IPS-11a (cell line): Measurements from ENCODE around the gene CNNM2.

Experiments used
- H3K4me3 ChIP-seq: one replicate; pipeline ENCODE4 v1.5.1; 2013; ENCODE audit warnings: low read depth, low read length, control low read depth

CNNM2 gene

DNA sequence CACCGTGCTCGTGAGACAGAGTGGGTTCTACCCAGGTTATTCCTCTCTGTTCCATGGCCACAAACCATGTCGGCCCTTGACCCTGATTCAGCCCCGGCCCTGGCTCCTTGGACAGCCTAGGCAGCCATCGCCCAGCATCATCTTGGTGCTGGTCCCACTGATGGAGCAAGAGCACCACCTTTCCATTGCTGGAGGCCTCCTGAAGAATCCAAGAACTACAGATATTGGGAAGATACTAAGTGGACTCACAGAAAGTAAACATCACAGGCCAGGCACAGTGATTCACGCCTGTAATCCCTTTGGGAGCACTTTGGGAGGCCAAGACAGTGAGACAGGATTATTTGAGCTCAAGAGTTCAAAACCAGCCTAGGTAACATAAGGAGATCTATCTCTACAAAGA, 149.9 kb downstream of the CNNM2 start:
- H3K4me3 ChIP-seq = no peak overlapping the region

DNA sequence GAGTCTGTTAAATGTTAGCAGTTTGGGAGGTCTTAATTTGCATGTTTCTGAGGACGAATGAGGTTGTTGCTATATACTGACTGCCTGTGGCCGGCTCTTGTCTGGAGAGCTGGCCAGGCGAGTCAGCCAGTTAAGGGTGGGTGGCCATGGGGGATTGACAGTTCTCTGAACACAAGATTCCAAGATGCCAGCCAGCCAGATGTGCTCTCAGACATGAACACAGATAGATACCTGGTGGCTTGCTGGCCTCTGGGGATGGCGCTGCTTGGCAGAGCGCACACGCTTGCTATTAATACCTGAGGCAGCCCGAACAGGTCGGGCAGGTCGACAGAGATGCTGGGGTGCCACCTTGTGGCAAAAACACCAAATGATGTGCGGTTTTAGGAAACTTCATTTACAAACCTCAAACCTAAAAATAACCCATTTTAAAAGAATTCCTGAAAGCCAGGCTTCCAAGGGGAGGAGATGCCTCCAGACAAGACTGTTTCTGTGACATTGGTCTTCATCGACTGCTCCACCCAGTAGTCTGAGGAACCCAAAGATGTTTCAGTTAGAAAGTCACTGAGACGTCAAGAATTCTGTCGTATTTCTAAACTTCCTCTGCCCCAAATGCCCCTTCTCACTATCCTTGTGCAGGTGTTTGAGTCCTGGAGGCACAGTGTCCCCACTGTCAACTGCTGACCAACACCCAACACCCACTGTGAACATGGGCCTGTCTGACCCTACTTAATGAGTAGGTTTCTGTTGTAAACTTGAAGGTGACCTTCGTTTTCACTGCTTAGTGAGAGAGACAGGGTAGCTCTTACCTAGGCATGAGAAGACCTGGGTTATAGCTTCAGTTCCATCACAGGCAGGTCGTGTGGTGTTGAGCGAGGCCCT, 151.6 kb downstream of the CNNM2 start:
- no peak overlapping the region for H3K4me3 ChIP-seq

GRCh38 chr10:103072276-103072675, 154.2 kb downstream of the CNNM2 start:
- H3K4me3 ChIP-seq = no peak overlapping the region

DNA sequence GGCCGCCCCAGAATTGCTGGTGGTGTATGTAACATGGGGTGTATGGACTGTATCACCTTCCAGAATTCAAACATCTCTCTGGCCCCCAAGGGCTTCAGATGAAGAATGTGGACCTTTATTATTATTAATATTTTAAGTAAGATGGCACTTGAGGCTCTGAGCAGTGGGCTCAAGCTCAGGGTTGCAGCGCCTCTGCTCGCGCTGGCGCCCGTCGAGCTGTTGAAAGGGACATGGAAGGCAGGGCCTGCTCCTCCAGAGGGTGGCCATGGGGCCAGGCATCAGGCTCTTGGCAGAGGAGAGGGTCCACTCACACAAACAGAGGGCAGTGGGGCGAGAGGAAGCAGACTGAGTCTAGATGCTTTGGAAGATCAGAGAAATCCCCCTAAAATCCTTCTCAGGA, 154.8 kb downstream of the CNNM2 start:
- no peak overlapping the region for H3K4me3 ChIP-seq

- no peak overlapping the region for H3K4me3 ChIP-seq
Observed at GRCh38 chr10:103077020-103077419, 158.9 kb downstream of the CNNM2 start.

DNA sequence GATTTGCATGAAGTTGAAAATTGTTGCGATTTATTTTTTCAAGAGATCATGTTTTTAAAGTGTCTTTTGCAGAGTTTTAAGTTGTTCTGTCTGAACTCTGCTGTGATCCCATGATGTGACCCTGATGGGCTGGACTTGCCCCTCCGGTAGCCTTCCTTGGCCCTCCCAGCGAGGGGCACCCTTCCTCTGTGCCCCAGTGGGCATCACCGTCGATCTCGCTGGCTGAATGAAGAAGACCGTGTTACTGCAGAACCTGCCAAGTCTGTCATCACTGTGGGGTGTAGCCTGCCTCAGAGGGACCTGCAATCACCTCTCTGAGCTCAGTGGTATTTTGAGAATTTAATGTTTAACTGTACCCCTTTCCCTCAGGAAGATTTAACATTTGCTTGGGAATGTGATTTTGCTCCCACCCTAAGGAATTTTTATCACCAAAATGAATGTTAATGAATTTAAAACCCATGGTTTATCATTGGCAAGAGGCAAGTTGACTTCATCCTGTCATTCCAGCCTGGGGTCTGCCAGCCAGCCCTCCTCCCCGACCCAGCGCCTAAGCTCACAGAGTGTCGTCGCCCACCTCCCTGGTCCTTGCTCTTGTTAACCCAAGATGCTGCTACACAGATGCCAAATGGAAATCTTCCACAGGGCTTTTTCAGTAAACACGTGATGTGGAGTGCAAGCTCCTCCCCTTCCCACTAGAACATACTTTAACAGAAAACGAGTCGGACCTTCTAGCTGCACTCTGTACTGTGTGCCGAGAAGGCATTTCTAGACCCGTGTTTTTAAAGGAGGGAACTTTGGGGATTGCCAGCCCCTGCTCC, 159.6 kb downstream of the CNNM2 start:
- no peak overlapping the region for H3K4me3 ChIP-seq

- H3K4me3 ChIP-seq = no peak overlapping the region
Observed at GRCh38 chr10:103078309-103078615, 160.2 kb downstream of the CNNM2 start.

- no peak overlapping the region for H3K4me3 ChIP-seq
Observed at GRCh38 chr10:103078676-103079075, 160.6 kb downstream of the CNNM2 start.

DNA sequence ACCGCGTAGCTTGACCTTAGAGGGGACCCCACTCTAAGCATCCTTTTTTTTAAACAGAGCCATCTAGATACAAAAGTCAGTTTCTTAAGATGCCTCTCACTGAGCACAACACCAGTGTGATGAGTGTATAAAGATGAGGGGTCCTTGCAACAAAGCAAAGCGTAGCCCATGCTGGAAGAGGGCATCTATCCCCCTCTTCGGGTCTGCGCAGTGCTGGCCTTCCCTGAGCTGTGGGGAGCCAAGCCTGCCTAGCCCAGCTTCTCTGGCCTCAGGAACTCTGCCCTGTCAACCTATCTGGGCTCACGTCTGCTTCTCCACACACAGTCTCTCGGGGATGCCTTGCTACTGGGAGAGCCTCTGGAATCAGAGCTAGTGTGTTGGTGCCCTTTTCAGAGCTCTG, 161.0 kb downstream of the CNNM2 start:
- no peak overlapping the region for H3K4me3 ChIP-seq

GRCh38 chr10:103079946-103080345, 161.9 kb downstream of the CNNM2 start:
- no peak overlapping the region for H3K4me3 ChIP-seq

GRCh38 chr10:103080891-103081581, 162.9 kb downstream of the CNNM2 start:
- no peak overlapping the region for H3K4me3 ChIP-seq

- no peak overlapping the region for H3K4me3 ChIP-seq
Observed at GRCh38 chr10:103082683-103083082, 164.6 kb downstream of the CNNM2 start.

- no peak overlapping the region for H3K4me3 ChIP-seq
Observed at GRCh38 chr10:103083266-103083976, 165.3 kb downstream of the CNNM2 start.

GRCh38 chr10:103083977-103084320, 165.9 kb downstream of the CNNM2 start:
- no peak overlapping the region for H3K4me3 ChIP-seq

GRCh38 chr10:103086261-103086660, 168.2 kb downstream of the CNNM2 start:
- no peak overlapping the region for H3K4me3 ChIP-seq

- no peak overlapping the region for H3K4me3 ChIP-seq
Observed at GRCh38 chr10:103086799-103087198, 168.7 kb downstream of the CNNM2 start.

- H3K4me3 ChIP-seq = no peak overlapping the region
Observed at GRCh38 chr10:103089493-103089892, 171.4 kb downstream of the CNNM2 start.

DNA sequence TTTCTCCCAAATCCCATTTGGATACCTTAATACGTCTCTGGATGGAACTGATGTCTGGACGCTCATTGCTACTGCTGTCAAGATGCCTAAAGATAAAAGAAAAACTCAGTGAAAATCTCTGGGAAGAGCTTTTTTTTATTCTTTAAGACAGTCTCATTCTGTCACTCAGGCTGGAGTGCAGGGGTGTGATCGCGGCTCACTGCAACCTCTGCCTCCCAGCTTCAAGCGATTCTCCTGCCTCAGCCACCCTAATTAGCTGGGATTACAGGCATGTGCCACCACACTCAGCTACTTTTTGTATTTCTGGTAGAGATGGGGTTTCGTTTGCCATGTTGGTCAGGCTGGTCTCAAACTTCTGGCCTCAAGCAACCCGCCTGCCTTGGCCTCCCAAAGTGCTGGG, 172.8 kb downstream of the CNNM2 start:
- H3K4me3 ChIP-seq = no peak overlapping the region

GRCh38 chr10:103095005-103095404, 176.9 kb downstream of the CNNM2 start:
- H3K4me3 ChIP-seq = no peak overlapping the region

GRCh38 chr10:103096130-103096529, 178.0 kb downstream of the CNNM2 start:
- no peak overlapping the region for H3K4me3 ChIP-seq

- H3K4me3 ChIP-seq = no peak overlapping the region
Observed at GRCh38 chr10:103098240-103098639, 180.1 kb downstream of the CNNM2 start.
